Gastrocnemius medialis (tissue), 4 donors: ENCODE results near the gene ARSH. TPM values are rescaled to one million over a fixed set of nuclear protein-coding genes. Genes with fewer than 3 reads are reported as not detected.
"Not testable (repeated sequence)": the region's sequence is repeated elsewhere in the genome, so short reads cannot be mapped to it uniquely, and the experiment has no call there.

Experiments used
- ATAC-seq, 2 donors: fragments of 150-250 bp; one replicate each; pipeline ENCODE4 v1.9.1; 2016
- DNase-seq, 2 donors: peaks; one replicate each; pipeline ENCODE4 v3.0.0-alpha.2; 2019
- H3K27ac ChIP-seq, 4 donors: fragments of 200-600 bp; sonication (generic); 1 replicate in 1 of 4; 2 replicates in 3 of 4; pipeline ENCODE4 v1.5.1; 2016 to 2018; ENCODE audit warnings: mild to moderate bottlenecking in 2 of 4, moderate library complexity in 1 of 4
- H3K27me3 ChIP-seq, 3 donors: fragments of 200-600 bp; sonication (generic) in 2 of 3; 1 replicate in 1 of 3; 2 replicates in 2 of 3; pipeline versions ENCODE4 v1.5.1 to v1.6.0; 2016 to 2019; ENCODE audit warnings: mild to moderate bottlenecking in 1 of 3, moderate library complexity in 1 of 3
- H3K36me3 ChIP-seq, 2 donors: fragments of 200-600 bp; sonication (generic) in 1 of 2; one replicate each; pipeline ENCODE4 v1.5.1; 2017 to 2018
- H3K4me1 ChIP-seq, 2 donors: fragments of 200-600 bp; sonication (generic) in 1 of 2; one replicate each; pipeline ENCODE4 v1.5.1; 2016 to 2017; ENCODE audit warnings: mild to moderate bottlenecking in 2 of 2
- H3K4me3 ChIP-seq, 4 donors: fragments of 200-600 bp; sonication (generic) in 3 of 4; 1 replicate in 1 of 4; 2 replicates in 3 of 4; pipeline ENCODE4 v1.5.1; 2016 to 2019; ENCODE audit warnings: mild to moderate bottlenecking in 2 of 4
- H3K9me3 ChIP-seq, 3 donors: fragments of 200-600 bp; sonication (generic) in 2 of 3; 1 replicate in 1 of 3; 2 replicates in 2 of 3; pipeline ENCODE4 v1.5.1; 2016 to 2019
- CTCF ChIP-seq, 5 experiments: fragments of 450-650 bp in 3 of 5; fragments of 200-600 bp in 2 of 5; sonication (generic) in 2 of 5; IDR thresholded peaks in 4 of 5; conservative IDR thresholded peaks in 1 of 5; 1 replicate in 4 of 5; 2 replicates in 1 of 5; pipeline ENCODE4 v1.5.1; 2016 to 2019; ENCODE audit warnings: antibody characterized with exemption in 5 of 5, mild to moderate bottlenecking in 3 of 5, moderate library complexity in 3 of 5
- POLR2A ChIP-seq, 2 donors: fragments of 450-650 bp; IDR thresholded peaks; one replicate each; pipeline ENCODE4 v1.6.1; 2017; ENCODE audit warnings: antibody characterized with exemption in 2 of 2, mild to moderate bottlenecking in 2 of 2, moderate library complexity in 2 of 2
- in situ Hi-C, 4 donors: fragments of 200-750 bp; cut with MboI; loops; one replicate each; pipeline versions ENCODE4 v1.15.0 to v1.8.0; 2017; ENCODE audit warnings: low sequenced_read_pairs in 4 of 4
- intact Hi-C: fragments of 100-400 bp; cut with DNase I; formaldehyde crosslinking; loops from one replicate; pipeline ENCODE4 v1.15.1; 2023; ENCODE audit warnings: low total_unique reads
- total RNA-seq, 4 donors: library from RNA; depleted of rRNA; stranded (reverse); fragments of >200 nt; gene quantifications; one replicate each; pipeline versions ENCODE4 v1.1.0 to v1.2.3, GENCODE V29; 2016

ARSH gene
- not detected for total RNA-seq

- no peaks in the 10 kb centered on the region for H3K4me1 ChIP-seq
- in situ Hi-C loops: no loop called here
- ATAC-seq: no peak
These were observed at the start of gene ARSH for GRCh38 chrX:3006495-3006894. Gene ARSH, plus strand, starts transcription at chrX:3006546. Its CDS starts 67 bp downstream, at chrX:3006613.

GRCh38 chrX:2958199-2958598 lies 48.1 kb upstream of the ARSH start:
- Histone ChIP-seq H3K4me1 (no peaks in the 10 kb centered on the region), H3K36me3 (no peaks in the 10 kb centered on the region), H3K9me3 (no peaks in the 10 kb centered on the region), H3K27ac (no peak overlapping the region), H3K4me3 (no peak overlapping the region), H3K27me3 (no peaks in the 10 kb centered on the region)
- TF ChIP-seq POLR2A (IDR thresholded peaks at IDR 0.05): no peak
- DNase-seq: no peak
- in situ Hi-C loops (no loop called here), intact Hi-C loops (no loop called here)
- ATAC-seq: no peak

More at GRCh38 chrX:3006495-3006894, at the start of gene ARSH:
- Histone ChIP-seq H3K36me3 (no peaks in the 10 kb centered on the region), H3K4me3 (no peak within 1 kb of the TSS), H3K27me3 (no peaks in the 10 kb centered on the region), H3K27ac (no peak within 1 kb of the TSS), H3K9me3 (no peaks in the 10 kb centered on the region)
- no peak for TF ChIP-seq CTCF (IDR thresholded peaks at IDR 0.05 in 4 of 5, conservative IDR thresholded peaks at IDR 0.05 in 1 of 5)
- TF ChIP-seq POLR2A (IDR thresholded peaks at IDR 0.05): no peak
- intact Hi-C loops: no loop called here
- no peak for DNase-seq

GRCh38 chrX:2960861-2961515 lies 45.4 kb upstream of the ARSH start:
- H3K27me3 ChIP-seq: no peaks in the 10 kb centered on the region
- intact Hi-C loops (no loop called here), in situ Hi-C loops (no loop called here)
- ATAC-seq (no peak), DNase-seq (no peak)
- no peak for TF ChIP-seq POLR2A (IDR thresholded peaks at IDR 0.05)
- no peak overlapping the region for H3K4me3 ChIP-seq
- no peaks in the 10 kb centered on the region for H3K36me3 ChIP-seq
- no peaks in the 10 kb centered on the region for H3K9me3 ChIP-seq
- H3K27ac ChIP-seq: no peak overlapping the region
- H3K4me1 ChIP-seq: no peaks in the 10 kb centered on the region

- H3K27ac ChIP-seq: no peak overlapping the region
- DNase-seq (no peak), ATAC-seq (no peak)
- no peaks in the 10 kb centered on the region for H3K4me1 ChIP-seq
- H3K36me3 ChIP-seq: no peaks in the 10 kb centered on the region
- no peak for TF ChIP-seq CTCF (IDR thresholded peaks at IDR 0.05 in 4 of 5, conservative IDR thresholded peaks at IDR 0.05 in 1 of 5)
- TF ChIP-seq POLR2A (IDR thresholded peaks at IDR 0.05): no peak
- no peaks in the 10 kb centered on the region for H3K9me3 ChIP-seq
- no peak overlapping the region for H3K4me3 ChIP-seq
- in situ Hi-C loops: no loop called here
- intact Hi-C loops: no loop called here
- no peaks in the 10 kb centered on the region for H3K27me3 ChIP-seq
These were observed 44.0 kb upstream of the ARSH start for GRCh38 chrX:2962381-2962780.

GRCh38 chrX:2963449-2963848 lies 42.9 kb upstream of the ARSH start:
- in situ Hi-C loops, H3K9me3 ChIP-seq, intact Hi-C loops, H3K36me3 ChIP-seq, H3K4me3 ChIP-seq, DNase-seq, H3K4me1 ChIP-seq, ATAC-seq, H3K27me3 ChIP-seq, H3K27ac ChIP-seq: not testable (repeated sequence)

- H3K4me1 ChIP-seq, DNase-seq, H3K4me3 ChIP-seq, in situ Hi-C loops, H3K9me3 ChIP-seq, ATAC-seq, H3K36me3 ChIP-seq, intact Hi-C loops, H3K27ac ChIP-seq, H3K27me3 ChIP-seq: not testable (repeated sequence)
These were observed 42.2 kb upstream of the ARSH start for GRCh38 chrX:2963992-2964794.
